ENCODE measurements around the gene SIL1. TPM values are rescaled to one million over a fixed set of nuclear protein-coding genes. Genes with fewer than 3 reads are reported as not detected.

The SIL1 gene
- total and polyA plus RNA-seq, 2 of the 13 experiments (the other 11 are each of a cell fraction or from before 2014, with no cell fraction given) = 26.0 to 30.0 TPM

DNA sequence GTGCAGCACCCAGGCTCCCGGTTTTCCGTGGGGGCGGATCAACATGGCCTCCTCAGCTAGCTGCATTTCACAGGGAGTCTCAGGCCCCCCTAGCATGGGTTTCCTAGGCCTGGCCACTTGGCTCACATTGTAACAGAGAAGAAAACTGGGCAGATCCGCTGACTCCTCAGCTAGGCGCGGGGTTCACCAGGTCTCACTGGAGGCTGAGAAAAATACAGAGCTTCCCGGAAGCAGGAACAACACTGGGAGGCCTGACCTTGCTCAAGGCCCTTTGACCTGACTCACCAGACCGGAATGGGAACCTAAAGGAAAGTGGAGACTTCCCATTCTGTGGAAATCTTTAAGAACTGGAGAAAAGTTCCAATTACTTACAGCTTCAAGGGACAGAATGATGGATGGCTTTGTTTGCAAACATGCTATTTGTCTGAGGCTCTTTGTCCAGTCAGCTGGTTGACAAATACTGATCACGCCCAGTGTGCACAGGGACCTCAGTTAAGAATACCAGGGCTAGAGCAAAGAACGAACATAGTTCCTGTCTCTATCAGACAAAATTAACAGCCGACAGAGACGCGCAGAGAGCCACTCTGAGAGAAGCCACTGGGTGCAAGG, 234.3 kb downstream of the SIL1 start (continued):
- TF ChIP-seq CENPT (CRISPR knock-in tag; IDR thresholded peaks at IDR 0.05; ENCODE audit: low read depth) (no peak), ZBTB8A (CRISPR knock-in tag; IDR thresholded peaks at IDR 0.05; ENCODE audit: borderline replicate concordance, low read depth) (no peak), ZNF296 (CRISPR knock-in tag; conservative IDR thresholded peaks at IDR 0.05) (no peak), ZNF17 (CRISPR knock-in tag; IDR thresholded peaks at IDR 0.05) (no peak), RELA (CRISPR knock-in tag; IDR thresholded peaks at IDR 0.05) (no peak), RCOR2 (CRISPR knock-in tag; IDR thresholded peaks at IDR 0.05) (peak; percentile 53; the same call in 1 of the 2 replicates), KAT7 (CRISPR knock-in tag; IDR thresholded peaks at IDR 0.05; ENCODE audit: borderline replicate concordance) (peak; percentile 36; the same call in 1 of the 2 replicates), ZNF253 (CRISPR knock-in tag; IDR thresholded peaks at IDR 0.05; ENCODE audit: borderline replicate concordance) (no peak), NFATC3 (CRISPR knock-in tag; IDR thresholded peaks at IDR 0.05) (no peak), HOMEZ (CRISPR knock-in tag; IDR thresholded peaks at IDR 0.05; ENCODE audit: low read depth) (0 out of 2 replicates have a peak, but pooled peaks have one; percentile 14), KDM6A (CRISPR knock-in tag; IDR thresholded peaks at IDR 0.05; ENCODE audit: low read depth) (no peak), CBX1 (IDR thresholded peaks at IDR 0.05; ENCODE audit: low read depth) (no peak), TMF1 (CRISPR knock-in tag; IDR thresholded peaks at IDR 0.05; ENCODE audit: low read depth) (no peak), ZNF614 (CRISPR knock-in tag; IDR thresholded peaks at IDR 0.05; ENCODE audit: borderline replicate concordance) (no peak), PTBP1 (IDR thresholded peaks at IDR 0.05; ENCODE audit: low read depth, low read length, poor library complexity, severe bottlenecking) (no peak), PHB2 (IDR thresholded peaks at IDR 0.05; ENCODE audit: partially characterized antibody) (no peak), ZIK1 (CRISPR knock-in tag; IDR thresholded peaks at IDR 0.05; ENCODE audit: borderline replicate concordance, low read depth) (no peak), ZNF510 (CRISPR knock-in tag; IDR thresholded peaks at IDR 0.05; ENCODE audit: low read depth) (no peak), TEAD2 (CRISPR knock-in tag; IDR thresholded peaks at IDR 0.05) (no peak), ELF4 (CRISPR knock-in tag; IDR thresholded peaks at IDR 0.05; ENCODE audit: borderline replicate concordance) (no peak), TOE1 (CRISPR knock-in tag; IDR thresholded peaks at IDR 0.05) (no peak), MEIS1 (CRISPR knock-in tag; IDR thresholded peaks at IDR 0.05; ENCODE audit: borderline replicate concordance) (peak; percentile 28; the same call in 1 of the 2 replicates), ETS1 (CRISPR knock-in tag; IDR thresholded peaks at IDR 0.05) (no peak), JUND (CRISPR knock-in tag; IDR thresholded peaks at IDR 0.05) (no peak), ZNF333 (CRISPR knock-in tag; IDR thresholded peaks at IDR 0.05; ENCODE audit: borderline replicate concordance) (no peak), KLF13 (CRISPR knock-in tag; IDR thresholded peaks at IDR 0.05) (no peak), XBP1 (CRISPR knock-in tag; IDR thresholded peaks at IDR 0.05) (no peak), PHF5A (CRISPR knock-in tag; IDR thresholded peaks at IDR 0.05; ENCODE audit: low read depth, unreplicated experiment) (no peak)
- TF ChIP-seq, protein P1, sequence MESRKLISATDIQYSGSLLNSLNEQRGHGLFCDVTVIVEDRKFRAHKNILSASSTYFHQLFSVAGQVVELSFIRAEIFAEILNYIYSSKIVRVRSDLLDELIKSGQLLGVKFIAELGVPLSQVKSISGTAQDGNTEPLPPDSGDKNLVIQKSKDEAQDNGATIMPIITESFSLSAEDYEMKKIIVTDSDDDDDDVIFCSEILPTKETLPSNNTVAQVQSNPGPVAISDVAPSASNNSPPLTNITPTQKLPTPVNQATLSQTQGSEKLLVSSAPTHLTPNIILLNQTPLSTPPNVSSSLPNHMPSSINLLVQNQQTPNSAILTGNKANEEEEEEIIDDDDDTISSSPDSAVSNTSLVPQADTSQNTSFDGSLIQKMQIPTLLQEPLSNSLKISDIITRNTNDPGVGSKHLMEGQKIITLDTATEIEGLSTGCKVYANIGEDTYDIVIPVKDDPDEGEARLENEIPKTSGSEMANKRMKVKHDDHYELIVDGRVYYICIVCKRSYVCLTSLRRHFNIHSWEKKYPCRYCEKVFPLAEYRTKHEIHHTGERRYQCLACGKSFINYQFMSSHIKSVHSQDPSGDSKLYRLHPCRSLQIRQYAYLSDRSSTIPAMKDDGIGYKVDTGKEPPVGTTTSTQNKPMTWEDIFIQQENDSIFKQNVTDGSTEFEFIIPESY (CRISPR knock-in tag; IDR thresholded peaks at IDR 0.05) = peak; percentile 84
